ENCODE measurements around the gene NPEPL1. TPM values are rescaled to one million over a fixed set of nuclear protein-coding genes. Genes with fewer than 3 reads are reported as not detected.

NPEPL1 gene
- total RNA-seq, 1 donor from 2014 or later: 25.5 TPM

GRCh38 chr20:58688840-58689239 lies 3.8 kb upstream of the NPEPL1 start:
- H3K27ac ChIP-seq: no peak overlapping the region
- H3K4me3 ChIP-seq: no peak overlapping the region
- H3K27me3 ChIP-seq: no peaks in the 10 kb centered on the region
- no peaks in the 10 kb centered on the region for H3K36me3 ChIP-seq
- DNase-seq (ENCODE audit: extremely low spot score in 2 of 2): no peak
- no peaks in the 10 kb centered on the region for H3K9me3 ChIP-seq
- intact Hi-C loops (cut with DNase I): no loop called here
- peaks cover 28% of the 10 kb centered on the region for H3K4me1 ChIP-seq
- TF ChIP-seq POLR2A (IDR thresholded peaks at IDR 0.05) (no peak), CTCF (IDR thresholded peaks at IDR 0.05) (no peak), POLR2AphosphoS5 (IDR thresholded peaks at IDR 0.05; ENCODE audit: insufficient read depth in 1 of 2, low read depth in 1 of 2) (no peak)

GRCh38 chr20:58690396-58691135 lies 2.0 kb upstream of the NPEPL1 start:
- intact Hi-C loops (cut with DNase I): no loop called here
- TF ChIP-seq CTCF (IDR thresholded peaks at IDR 0.05) (no peak), POLR2A (IDR thresholded peaks at IDR 0.05) (no peak), POLR2AphosphoS5 (IDR thresholded peaks at IDR 0.05; ENCODE audit: insufficient read depth in 1 of 2, low read depth in 1 of 2) (peak in 1 of 2 donors; percentile 17)
- H3K27ac ChIP-seq: peak overlapping the region; percentile 77
- no peaks in the 10 kb centered on the region for H3K9me3 ChIP-seq
- DNase-seq (ENCODE audit: extremely low spot score in 2 of 2): peak in 1 of 2 donors; percentile 90
- no peaks in the 10 kb centered on the region for H3K27me3 ChIP-seq
- H3K4me3 ChIP-seq: no peak overlapping the region
- no peaks in the 10 kb centered on the region for H3K36me3 ChIP-seq
- peaks cover 38% of the 10 kb centered on the region for H3K4me1 ChIP-seq

- H3K4me3 ChIP-seq: peak overlapping the region in 1 of 2 donors; percentile 54
- peaks cover 38% of the 10 kb centered on the region for H3K4me1 ChIP-seq
- H3K9me3 ChIP-seq: no peaks in the 10 kb centered on the region
- H3K27me3 ChIP-seq: no peaks in the 10 kb centered on the region
- intact Hi-C loops (cut with DNase I): loop anchor here (2.0 kb wide), 1 partner anchor 39 kb away; no protein-coding TSS in a partner anchor
- peaks cover 0 to 8% of the 10 kb centered on the region in 2 donors for H3K36me3 ChIP-seq
- DNase-seq (ENCODE audit: extremely low spot score in 2 of 2): peak; percentile 91 to 93
- no peak for TF ChIP-seq CTCF (IDR thresholded peaks at IDR 0.05)
- peak in 1 of 2 donors; percentile 46 for TF ChIP-seq POLR2AphosphoS5 (IDR thresholded peaks at IDR 0.05; ENCODE audit: insufficient read depth in 1 of 2, low read depth in 1 of 2)
- peak overlapping the region; percentile 77 for H3K27ac ChIP-seq
Observed at GRCh38 chr20:58691773-58692578, 624 bp upstream of the NPEPL1 start.

- Histone ChIP-seq H3K4me1 (peaks cover 38% of the 10 kb centered on the region), H3K27ac (peak overlapping the region; percentile 76), H3K4me3 (peak overlapping the region; percentile 48 to 54), H3K27me3 (no peaks in the 10 kb centered on the region), H3K36me3 (peaks cover 0 to 15% of the 10 kb centered on the region in 2 donors), H3K9me3 (no peaks in the 10 kb centered on the region)
- intact Hi-C loops (cut with DNase I): loop anchor here (2.0 kb wide), 1 partner anchor 41 kb away; no protein-coding TSS in a partner anchor
- DNase-seq (ENCODE audit: extremely low spot score in 2 of 2): peak in 1 of 2 donors; percentile 85
- TF ChIP-seq POLR2AphosphoS5 (IDR thresholded peaks at IDR 0.05; ENCODE audit: insufficient read depth in 1 of 2, low read depth in 1 of 2) (peak in 1 of 2 donors; percentile 16), CTCF (IDR thresholded peaks at IDR 0.05) (no peak)
Observed at GRCh38 chr20:58693226-58694006, 816 bp downstream of the NPEPL1 start.
